Neural cell (in vitro differentiated cells): ENCODE results near the gene SMTN.

Source experiments
- CTCF ChIP-seq: fragments of 450-650 bp; IDR thresholded peaks from 2 replicates; pipeline ENCODE4 v1.5.1; 2014; ENCODE audit warnings: antibody characterized with exemption, mild to moderate bottlenecking, moderate library complexity; ENCODE audit not compliant: poor library complexity, severe bottlenecking
- EP300 ChIP-seq: fragments of 450-650 bp; conservative IDR thresholded peaks from 2 replicates; pipeline ENCODE4 v1.6.1; 2014; ENCODE audit warnings: antibody characterized with exemption, mild to moderate bottlenecking, moderate library complexity; ENCODE audit not compliant: poor library complexity, severe bottlenecking
- EZH2 ChIP-seq: fragments of 200-600, 300-800 bp; shearing (Covaris generic), sonication (generic); IDR thresholded peaks from 2 replicates; pipeline ENCODE4 v1.6.1; 2014; ENCODE audit warnings: antibody characterized with exemption, low read length, borderline replicate concordance, mild to moderate bottlenecking; ENCODE audit not compliant: insufficient read depth, poor library complexity, severe bottlenecking
- POLR2AphosphoS5 ChIP-seq: IDR thresholded peaks from 2 replicates; pipeline ENCODE4 v1.6.1; 2012
- TAF1 ChIP-seq: IDR thresholded peaks from 2 replicates; pipeline ENCODE4 v1.6.1; 2012; ENCODE audit warnings: low read depth

- TF ChIP-seq CTCF (no peak), EZH2 (no peak), POLR2AphosphoS5 (no peak), TAF1 (no peak), EP300 (no peak)
These were observed 1.7 kb downstream of the SMTN start for GRCh38 chr22:31082606-31083376.
